ENCODE data around the gene HCN4.

Gene HCN4

GRCh38 chr15:73329501-73330200 is 39.1 kb downstream of the HCN4 start:
- Mint-ChIP-seq H3K4me3 (no peak overlapping the region), H3K36me3 (ENCODE audit: low read depth) (no peaks in the 10 kb centered on the region), H3K27me3 (peaks cover 3% of the 10 kb centered on the region), H3K27ac (no peak overlapping the region), H3K4me1 (ENCODE audit: low read depth) (peaks cover 4% of the 10 kb centered on the region), H3K9me3 (no peaks in the 10 kb centered on the region)

GRCh38 chr15:73328981-73329380 is 39.8 kb downstream of the HCN4 start:
- H3K36me3 Mint-ChIP-seq (ENCODE audit: low read depth), result no peaks in the 10 kb centered on the region
- no peaks in the 10 kb centered on the region for H3K9me3 Mint-ChIP-seq
- no peak overlapping the region for H3K27ac Mint-ChIP-seq
- no peak overlapping the region for H3K4me3 Mint-ChIP-seq
- peaks cover 3% of the 10 kb centered on the region for H3K27me3 Mint-ChIP-seq
- peaks cover 4% of the 10 kb centered on the region for H3K4me1 Mint-ChIP-seq (ENCODE audit: low read depth)

GRCh38 chr15:73328149-73328820 is 40.5 kb downstream of the HCN4 start:
- Mint-ChIP-seq H3K4me3 (no peak overlapping the region), H3K27me3 (peaks cover 3% of the 10 kb centered on the region), H3K36me3 (ENCODE audit: low read depth) (no peaks in the 10 kb centered on the region), H3K27ac (no peak overlapping the region), H3K9me3 (no peaks in the 10 kb centered on the region), H3K4me1 (ENCODE audit: low read depth) (peaks cover 4% of the 10 kb centered on the region)

DNA sequence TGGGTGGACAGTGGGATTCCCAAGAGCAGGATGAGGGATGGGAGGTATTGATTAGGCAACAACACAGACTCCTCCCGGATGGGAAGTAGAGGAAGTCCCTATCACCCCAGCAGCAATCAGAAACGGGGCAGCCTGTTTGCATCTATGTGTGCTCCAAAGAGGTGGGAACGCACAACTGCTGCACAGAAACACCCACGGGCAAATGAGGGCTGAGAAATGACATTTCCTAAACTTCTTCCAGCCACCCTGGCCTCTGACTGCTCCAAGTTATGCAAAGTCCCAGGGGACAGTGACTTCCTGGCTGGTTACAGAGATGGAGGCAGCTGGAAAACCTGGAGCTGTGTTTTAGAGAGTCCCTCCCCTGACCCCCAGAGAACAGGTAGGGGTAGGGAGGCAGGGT is 42.6 kb downstream of the HCN4 start:
- H3K4me1 Mint-ChIP-seq (ENCODE audit: low read depth), result peaks cover 4% of the 10 kb centered on the region
- no peaks in the 10 kb centered on the region for H3K36me3 Mint-ChIP-seq (ENCODE audit: low read depth)
- no peak overlapping the region for H3K4me3 Mint-ChIP-seq
- peaks cover 3% of the 10 kb centered on the region for H3K27me3 Mint-ChIP-seq
- no peak overlapping the region for H3K27ac Mint-ChIP-seq
- no peaks in the 10 kb centered on the region for H3K9me3 Mint-ChIP-seq

GRCh38 chr15:73325191-73325861 is 43.4 kb downstream of the HCN4 start:
- Mint-ChIP-seq H3K4me3 (no peak overlapping the region), H3K4me1 (ENCODE audit: low read depth) (peaks cover 4% of the 10 kb centered on the region), H3K27me3 (peaks cover 3% of the 10 kb centered on the region), H3K27ac (no peak overlapping the region), H3K9me3 (no peaks in the 10 kb centered on the region), H3K36me3 (ENCODE audit: low read depth) (no peaks in the 10 kb centered on the region)

DNA sequence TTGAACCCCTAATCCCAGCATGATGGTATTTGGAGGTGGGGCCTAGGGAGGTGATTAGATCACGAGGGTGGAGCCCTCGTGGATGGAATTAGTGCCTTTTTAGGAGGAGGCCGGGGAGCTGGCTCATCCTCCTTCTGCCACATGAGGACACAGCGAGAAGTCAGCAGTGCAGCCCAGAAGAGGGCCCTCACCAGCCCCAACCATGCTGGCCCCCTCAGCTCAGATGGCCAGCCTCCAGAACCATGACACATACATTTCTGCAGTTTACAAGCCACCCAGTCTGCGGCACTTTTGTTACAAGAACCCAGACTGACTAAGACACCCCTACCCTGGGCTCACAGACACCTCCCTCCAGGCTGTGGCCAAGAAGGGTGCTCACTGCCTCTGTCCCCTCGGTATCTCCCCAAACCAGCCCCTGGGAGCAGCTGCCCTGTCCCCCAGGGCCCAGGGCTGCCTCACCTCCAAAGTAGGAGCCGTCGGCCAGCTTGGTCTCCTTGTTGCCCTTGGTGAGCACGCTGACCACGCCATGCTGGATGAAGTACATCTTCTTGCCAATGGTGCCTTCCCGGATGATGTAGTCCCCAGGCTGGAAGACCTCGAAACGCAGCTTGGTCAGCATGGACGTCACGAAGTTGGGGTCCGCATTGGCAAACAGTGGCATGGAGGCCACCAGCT is 44.1 kb downstream of the HCN4 start:
- Mint-ChIP-seq H3K27ac (no peak overlapping the region), H3K36me3 (ENCODE audit: low read depth) (no peaks in the 10 kb centered on the region), H3K9me3 (no peaks in the 10 kb centered on the region), H3K27me3 (peaks cover 4% of the 10 kb centered on the region), H3K4me3 (no peak overlapping the region), H3K4me1 (ENCODE audit: low read depth) (peaks cover 4% of the 10 kb centered on the region)

- Mint-ChIP-seq H3K27me3 (peaks cover 7% of the 10 kb centered on the region), H3K4me1 (ENCODE audit: low read depth) (peaks cover 7% of the 10 kb centered on the region), H3K4me3 (no peak overlapping the region), H3K27ac (no peak overlapping the region), H3K36me3 (ENCODE audit: low read depth) (no peaks in the 10 kb centered on the region), H3K9me3 (no peaks in the 10 kb centered on the region)
These were observed 44.8 kb downstream of the HCN4 start for GRCh38 chr15:73323956-73324355.

GRCh38 chr15:73323374-73323955 is 45.3 kb downstream of the HCN4 start:
- H3K4me3 Mint-ChIP-seq, result no peak overlapping the region
- peaks cover 7% of the 10 kb centered on the region for H3K4me1 Mint-ChIP-seq (ENCODE audit: low read depth)
- no peaks in the 10 kb centered on the region for H3K36me3 Mint-ChIP-seq (ENCODE audit: low read depth)
- peaks cover 7% of the 10 kb centered on the region for H3K27me3 Mint-ChIP-seq
- no peaks in the 10 kb centered on the region for H3K9me3 Mint-ChIP-seq
- H3K27ac Mint-ChIP-seq, result no peak overlapping the region

DNA sequence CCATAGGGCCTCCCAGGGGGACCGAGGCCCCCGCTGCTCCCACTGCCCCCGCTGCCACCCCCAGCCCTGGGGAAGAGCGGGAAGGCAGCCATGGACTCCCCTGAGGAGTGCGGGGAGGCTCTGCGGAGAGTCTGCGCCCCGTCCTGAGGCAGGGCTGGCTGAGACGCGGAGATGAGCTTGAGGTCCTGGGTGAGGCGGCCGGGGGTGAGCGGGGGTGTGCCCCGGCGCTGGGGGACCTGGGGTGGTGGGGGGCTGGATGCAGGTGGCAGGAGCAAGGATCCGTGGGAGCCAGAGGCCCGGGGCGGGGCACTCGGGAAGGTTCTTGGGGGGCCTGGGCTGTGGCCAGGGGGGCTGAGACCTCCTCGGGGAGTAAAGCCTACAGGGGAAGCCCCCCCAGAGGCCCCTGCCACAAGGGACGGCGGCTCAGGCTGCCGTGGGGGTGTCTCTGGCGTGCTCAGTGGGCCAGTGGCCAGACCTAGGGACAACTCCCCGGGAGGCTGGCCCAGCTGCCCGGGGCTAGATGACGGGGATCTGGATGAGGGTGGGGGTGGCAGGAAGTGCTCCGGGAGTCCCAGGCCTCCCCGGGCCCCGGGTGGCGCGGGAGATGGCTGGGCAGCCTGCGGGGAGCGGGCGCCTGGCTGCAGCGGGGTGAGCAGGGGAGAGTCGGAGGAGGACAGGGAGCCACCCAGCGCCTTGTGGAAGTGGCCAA is 45.9 kb downstream of the HCN4 start:
- Mint-ChIP-seq H3K27me3 (peaks cover 9% of the 10 kb centered on the region), H3K4me3 (no peak overlapping the region), H3K27ac (no peak overlapping the region), H3K36me3 (ENCODE audit: low read depth) (no peaks in the 10 kb centered on the region), H3K4me1 (ENCODE audit: low read depth) (peaks cover 9% of the 10 kb centered on the region), H3K9me3 (no peaks in the 10 kb centered on the region)

DNA sequence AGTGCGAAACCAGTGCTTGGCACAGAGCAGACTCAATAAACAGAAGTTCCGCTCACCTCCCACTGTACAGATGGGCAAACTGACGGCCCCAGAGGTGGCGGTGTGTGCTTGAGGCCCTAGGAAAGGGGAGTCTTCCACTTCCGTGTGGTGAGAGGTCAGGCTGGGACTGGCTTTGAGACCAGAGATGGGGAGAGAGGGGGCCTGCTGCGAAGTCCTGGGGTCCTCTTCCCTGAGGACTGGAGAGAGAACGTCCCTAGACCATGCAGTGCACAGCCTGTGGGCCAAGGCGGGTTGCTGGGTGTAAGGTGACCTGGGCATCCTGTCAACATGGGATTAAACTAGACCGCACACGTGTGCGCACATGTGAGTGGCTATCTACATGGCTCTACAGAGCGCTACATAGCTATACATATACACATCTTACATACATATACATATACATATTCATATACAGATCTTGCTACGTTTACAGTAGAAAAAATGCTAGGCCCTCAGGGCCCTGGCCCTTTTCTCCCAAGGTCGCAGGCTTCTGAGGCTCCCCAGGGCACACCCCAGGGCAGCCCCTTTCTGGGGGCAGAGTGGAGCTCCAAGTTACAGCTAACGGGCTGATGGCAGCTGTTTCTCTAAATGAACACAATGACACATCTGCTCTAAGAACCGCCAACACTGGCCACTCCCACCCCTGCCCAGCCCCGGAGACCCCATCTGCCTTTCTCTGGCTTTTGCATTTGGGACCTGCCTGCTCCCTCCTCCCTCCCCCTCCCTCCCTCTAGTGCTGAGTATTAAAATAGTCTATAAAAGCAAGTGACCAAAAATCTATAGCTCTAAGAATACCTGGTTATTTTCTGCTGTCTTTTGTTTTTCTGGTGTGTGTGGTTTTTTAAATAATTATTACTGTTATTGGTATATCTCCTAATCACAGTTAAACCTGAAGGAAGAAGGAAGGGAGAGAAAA is 47.0 kb downstream of the HCN4 start:
- Mint-ChIP-seq H3K4me1 (ENCODE audit: low read depth) (peaks cover 15% of the 10 kb centered on the region), H3K27ac (no peak overlapping the region), H3K9me3 (no peaks in the 10 kb centered on the region), H3K36me3 (ENCODE audit: low read depth) (no peaks in the 10 kb centered on the region), H3K27me3 (peaks cover 16% of the 10 kb centered on the region), H3K4me3 (no peak overlapping the region)

- no peaks in the 10 kb centered on the region for H3K36me3 Mint-ChIP-seq (ENCODE audit: low read depth)
- no peaks in the 10 kb centered on the region for H3K9me3 Mint-ChIP-seq
- H3K27me3 Mint-ChIP-seq, result peaks cover 18% of the 10 kb centered on the region
- peaks cover 14% of the 10 kb centered on the region for H3K4me1 Mint-ChIP-seq (ENCODE audit: low read depth)
- peak overlapping the region; percentile 21 for H3K27ac Mint-ChIP-seq
- H3K4me3 Mint-ChIP-seq, result no peak overlapping the region
These were observed 48.1 kb downstream of the HCN4 start for GRCh38 chr15:73320619-73321180.

GRCh38 chr15:73319460-73320245 is 49.1 kb downstream of the HCN4 start:
- peaks cover 11% of the 10 kb centered on the region for H3K4me1 Mint-ChIP-seq (ENCODE audit: low read depth)
- no peaks in the 10 kb centered on the region for H3K9me3 Mint-ChIP-seq
- no peaks in the 10 kb centered on the region for H3K36me3 Mint-ChIP-seq (ENCODE audit: low read depth)
- H3K27me3 Mint-ChIP-seq, result peaks cover 23% of the 10 kb centered on the region
- no peak overlapping the region for H3K4me3 Mint-ChIP-seq
- no peak overlapping the region for H3K27ac Mint-ChIP-seq
